H1 (cell line): Measurements from ENCODE around the gene ERO1A. TPM values are rescaled to one million over a fixed set of nuclear protein-coding genes. Genes with fewer than 3 reads are reported as not detected.
"Not testable (repeated sequence)": the region's sequence is repeated elsewhere in the genome, so short reads cannot be mapped to it uniquely, and the experiment has no call there.

Source experiments
- CTCF ChIA-PET: fragments of 300-600 bp; sonication (Branson Sonifier 250); formaldehyde crosslinking; loops from one replicate; lab custom pipeline; 2021; ENCODE audit not compliant: partially characterized antibody; lab: Charles Lee
- POLR2A ChIA-PET: fragments of 300-600 bp; sonication (Branson Sonifier 250); formaldehyde crosslinking; loops from one replicate; lab custom pipeline; 2021; ENCODE audit warnings: inconsistent platforms; ENCODE audit not compliant: partially characterized antibody; lab: Charles Lee
- DNase-seq, 2 experiments: peaks; one replicate each; pipeline versions ENCODE4 v3.0.0 to v3.0.0-alpha.2; 2010 to 2022; ENCODE audit warnings: low spot score in 2 of 2, low read depth in 1 of 2, mixed read lengths in 1 of 2
- FAIRE-seq: peaks from 2 replicates; lab custom pipeline; 2011; peaks lifted over from hg19 to GRCh38; lab: Jason Lieb, UNC
- H2AFZ ChIP-seq: 2 replicates; pipeline ENCODE4 v1.8.1; 2012; ENCODE audit warnings: low read length, inconsistent platforms
- H2AK5ac ChIP-seq: 2 replicates; pipeline ENCODE4 v1.6.1; 2013; ENCODE audit warnings: low read depth, low read length
- H2BK120ac ChIP-seq: replicated peaks from 2 replicates; pipeline ENCODE3; 2013; ENCODE audit warnings: low read depth, low read length, inconsistent platforms
- H2BK12ac ChIP-seq: 2 replicates; pipeline ENCODE4 v1.6.1; 2013; ENCODE audit warnings: low read depth, low read length
- H2BK15ac ChIP-seq: 2 replicates; pipeline ENCODE4 v1.6.1; 2013; ENCODE audit warnings: low read length
- H2BK20ac ChIP-seq: 2 replicates; pipeline ENCODE4 v1.6.1; 2013; ENCODE audit warnings: low read length
- H2BK5ac ChIP-seq: 2 replicates; pipeline ENCODE4 v1.6.1; 2013; ENCODE audit warnings: low read depth, low read length
- H3K14ac ChIP-seq: 2 replicates; pipeline ENCODE4 v1.6.1; 2013; ENCODE audit warnings: inconsistent platforms; ENCODE audit not compliant: insufficient read length
- H3K18ac ChIP-seq: 2 replicates; pipeline ENCODE4 v1.6.1; 2013; ENCODE audit warnings: low read length; ENCODE audit errors: extremely low read depth
- H3K23ac ChIP-seq: 2 replicates; pipeline ENCODE4 v1.6.1; 2013; ENCODE audit warnings: inconsistent platforms; ENCODE audit not compliant: insufficient read length
- H3K23me2 ChIP-seq: 2 replicates; pipeline ENCODE4 v1.6.1; 2013; ENCODE audit warnings: low read depth, low read length
- H3K27ac ChIP-seq: 2 replicates; pipeline ENCODE4 v1.6.1; 2011; ENCODE audit warnings: low read depth, low read length, inconsistent platforms
- H3K27me3 ChIP-seq, 4 experiments: replicated peaks in 1 of 4; 1 replicate in 1 of 4; 2 replicates in 3 of 4; pipeline versions ENCODE4 v1.6.1 to v1.8.1; 2011 to 2013; ENCODE audit warnings: low read length in 3 of 4, mild to moderate bottlenecking in 3 of 4, inconsistent platforms in 2 of 4, mixed read lengths in 2 of 4, moderate library complexity in 1 of 4; ENCODE audit not compliant: control insufficient read depth in 3 of 4, insufficient read depth in 3 of 4; ENCODE audit errors: extremely low read depth in 1 of 4
- H3K36me3 ChIP-seq, 4 experiments: 2 replicates each; pipeline versions ENCODE4 v1.6.1 to v1.8.1; 2011 to 2013; ENCODE audit warnings: mild to moderate bottlenecking in 4 of 4, low read length in 3 of 4, moderate library complexity in 2 of 4, control low read depth in 1 of 4, inconsistent platforms in 1 of 4; ENCODE audit not compliant: insufficient read depth in 4 of 4, control insufficient read depth in 2 of 4
- H3K4ac ChIP-seq: replicated peaks from 2 replicates; pipeline ENCODE3; 2013; ENCODE audit warnings: low read length, low read depth, mixed read lengths, inconsistent platforms; ENCODE audit not compliant: insufficient read length
- H3K4me1 ChIP-seq, 4 experiments: replicated peaks in 1 of 4; 1 replicate in 1 of 4; 2 replicates in 3 of 4; pipeline versions ENCODE4 v1.6.1 to v1.8.1; 2011 to 2013; ENCODE audit warnings: low read length in 3 of 4, inconsistent platforms in 2 of 4, mixed read lengths in 1 of 4; ENCODE audit not compliant: insufficient read depth in 4 of 4, control insufficient read depth in 3 of 4
- H3K4me2 ChIP-seq, 2 experiments: 2 replicates each; pipeline versions ENCODE4 v1.6.1 to v1.8.1; 2011 to 2013; ENCODE audit warnings: low read depth in 2 of 2, low read length in 2 of 2, control low read depth in 1 of 2, inconsistent platforms in 1 of 2, mild to moderate bottlenecking in 1 of 2; ENCODE audit not compliant: insufficient read depth in 1 of 2
- H3K4me3 ChIP-seq, 4 experiments: fragments of 200-600, 300-600 bp in 1 of 4; sonication (generic), shearing (Covaris generic), sonication (Bioruptor Twin) in 1 of 4; 2 replicates each; pipeline versions ENCODE4 v1.5.1 to v1.8.1; 2011 to 2016; ENCODE audit warnings: low read length in 4 of 4, low read depth in 3 of 4, control low read depth in 2 of 4, inconsistent platforms in 2 of 4, mild to moderate bottlenecking in 2 of 4, mixed read lengths in 1 of 4, moderate library complexity in 1 of 4; ENCODE audit not compliant: insufficient read depth in 2 of 4; ENCODE audit errors: extremely low read depth in 1 of 4
- H3K56ac ChIP-seq: replicated peaks from 2 replicates; pipeline ENCODE3; 2013; ENCODE audit warnings: low read depth, mild to moderate bottlenecking, mixed read lengths, low read length, inconsistent platforms; ENCODE audit not compliant: insufficient read length
- H3K79me1 ChIP-seq: 2 replicates; pipeline ENCODE4 v1.6.1; 2013; ENCODE audit warnings: low read depth, low read length, control low read depth
- H3K79me2 ChIP-seq, 2 experiments: 2 replicates each; pipeline versions ENCODE4 v1.6.1 to v1.8.1; 2012 to 2013; ENCODE audit warnings: low read length in 2 of 2, mild to moderate bottlenecking in 2 of 2, inconsistent platforms in 1 of 2; ENCODE audit not compliant: insufficient read depth in 2 of 2, control insufficient read depth in 1 of 2
- H3K9ac ChIP-seq, 4 experiments: replicated peaks in 1 of 4; 1 replicate in 1 of 4; 2 replicates in 3 of 4; pipeline versions ENCODE4 v1.6.1 to v1.8.1; 2011 to 2013; ENCODE audit warnings: low read depth in 3 of 4, low read length in 3 of 4, control low read depth in 2 of 4, mild to moderate bottlenecking in 2 of 4, moderate library complexity in 2 of 4, inconsistent platforms in 1 of 4; ENCODE audit errors: extremely low read depth in 1 of 4
- H3K9me3 ChIP-seq, 2 experiments: 2 replicates each; pipeline versions ENCODE4 v1.6.1 to v1.8.1; 2012 to 2013; ENCODE audit warnings: mild to moderate bottlenecking in 2 of 2, moderate library complexity in 2 of 2, control low read depth in 1 of 2, inconsistent platforms in 1 of 2, low read depth in 1 of 2, low read length in 1 of 2, mixed read lengths in 1 of 2; ENCODE audit not compliant: insufficient read depth in 2 of 2
- H4K20me1 ChIP-seq, 2 experiments: replicated peaks in 1 of 2; 2 replicates each; pipeline versions ENCODE3 to v1.8.1; 2011 to 2013; ENCODE audit warnings: inconsistent platforms in 2 of 2, low read length in 2 of 2, mild to moderate bottlenecking in 1 of 2; ENCODE audit not compliant: insufficient read depth in 2 of 2, control insufficient read depth in 1 of 2
- H4K5ac ChIP-seq: 2 replicates; pipeline ENCODE4 v1.6.1; 2013; ENCODE audit warnings: low read length, low read depth, mixed read lengths, inconsistent platforms; ENCODE audit not compliant: insufficient read length
- H4K8ac ChIP-seq: 2 replicates; pipeline ENCODE4 v1.8.0; 2013; ENCODE audit warnings: mild to moderate bottlenecking, moderate library complexity, low read length, inconsistent platforms; ENCODE audit not compliant: insufficient read depth; ENCODE audit errors: extremely low read depth
- H4K91ac ChIP-seq: replicated peaks from 2 replicates; pipeline ENCODE3; 2013; ENCODE audit warnings: low read length, mixed read lengths, inconsistent platforms; ENCODE audit not compliant: insufficient read length
- WGBS, 2 experiments: shearing (Covaris generic) in 1 of 2; methylation state at CpG; one replicate each; pipeline versions ENCODE4 v1.1.6 to v1.1.7; 2013 to 2015; ENCODE audit warnings: low lambda C conversion rate in 2 of 2, mixed read lengths in 2 of 2, inconsistent platforms in 1 of 2, low coverage in 1 of 2, missing lambda C conversion rate in 1 of 2; ENCODE audit not compliant: insufficient replicate concordance in 2 of 2, insufficient coverage in 1 of 2, insufficient read length in 1 of 2; ENCODE audit errors: extremely low coverage in 1 of 2, missing lambda C conversion rate in 1 of 2; 5-methylcytosine and 5-hydroxymethylcytosine counted together
- polyA plus RNA-seq, 7 experiments: library from polyadenylated mRNA; depleted of rRNA in 3 of 7; stranded (reverse) in 5 of 7; unstranded in 2 of 7; fragments of >200 nt in 5 of 7; fragments of 200-250 nt in 2 of 7; gene quantifications; 1 replicate in 5 of 7; 2 replicates in 1 of 7; 4 replicates in 1 of 7; pipeline versions ENCODE4 v1.2.1 to v1.2.3, GENCODE V29; 2011 to 2013; ENCODE audit warnings: missing spikeins in 2 of 7, mixed read lengths in 2 of 7
- total RNA-seq: library from RNA; stranded (reverse); fragmentation: NEBNext Ultra II Directional; extraction: Animal tissue kit (Norgen Biotek cat#: 25700); gene quantifications from 2 replicates; pipeline ENCODE4 v1.2.1, GENCODE V29; 2021

Gene ERO1A
- total and polyA plus RNA-seq, 2 of the 8 experiments (the other 6 are each of a cell fraction or from before 2014, with no cell fraction given), result 15.7 to 42.0 TPM

- H3K27ac ChIP-seq, H2BK12ac ChIP-seq, H2AK5ac ChIP-seq, H4K5ac ChIP-seq, H3K56ac ChIP-seq, FAIRE-seq, H2BK20ac ChIP-seq, H3K27me3 ChIP-seq, H2BK120ac ChIP-seq, H3K23ac ChIP-seq, H3K4me1 ChIP-seq, H3K4ac ChIP-seq, H4K91ac ChIP-seq, DNase-seq, H3K14ac ChIP-seq, H2BK15ac ChIP-seq, H4K20me1 ChIP-seq, H2BK5ac ChIP-seq, H3K18ac ChIP-seq, H3K9me3 ChIP-seq, H4K8ac ChIP-seq, H3K23me2 ChIP-seq, H2AFZ ChIP-seq, H3K9ac ChIP-seq, H3K79me1 ChIP-seq: not testable (repeated sequence)
- CTCF ChIA-PET, result interaction anchor here (1.2 to 1.6 kb wide), 3 partner anchors 12 to 19 kb away, joined by 3 to 5 read pairs (median 5); no protein-coding TSS in a partner anchor
- H3K79me2 ChIP-seq, result peaks cover 0 to 27% of the 10 kb centered on the region in 2 experiments; a peak in 2 of 4 replicates
- H3K36me3 ChIP-seq, result peaks cover 9 to 38% (median 19%) of the 10 kb centered on the region in 4 experiments
- 88% methylated on average over 15 of the region's 15 CpGs; no CpG with 5 or more reads in 1 of the 2 experiments for WGBS, 2 experiments
- H3K4me2 ChIP-seq, result peak overlapping the region; percentile 38 to 62; a peak in 1 of 4 replicates
- POLR2A ChIA-PET, result interaction anchor here (1.1 to 3.1 kb wide), 6 partner anchors 9 to 618 kb away, joined by 3 to 12 read pairs (median 11); partner anchors contain the start of gene PSMC6
- H3K4me3 ChIP-seq, result peak overlapping the region in 1 of 4 experiments; percentile 59; a peak in 2 of 8 replicates
Observed at GRCh38 chr14:52729035-52729434, 33.7 kb upstream of the ERO1A start.

- H3K14ac ChIP-seq, H3K4me2 ChIP-seq, H3K4me1 ChIP-seq, H3K4me3 ChIP-seq, H4K5ac ChIP-seq, H3K4ac ChIP-seq, FAIRE-seq, H2BK12ac ChIP-seq, H3K79me1 ChIP-seq, H4K91ac ChIP-seq, H2AK5ac ChIP-seq, H3K23ac ChIP-seq, H2BK15ac ChIP-seq, H4K8ac ChIP-seq, H4K20me1 ChIP-seq, H3K56ac ChIP-seq, H3K27ac ChIP-seq, DNase-seq, H3K23me2 ChIP-seq, H3K9ac ChIP-seq, H2BK20ac ChIP-seq, H2BK5ac ChIP-seq, H3K18ac ChIP-seq, H3K9me3 ChIP-seq, H3K27me3 ChIP-seq, H2BK120ac ChIP-seq, H2AFZ ChIP-seq: not testable (repeated sequence)
- ChIA-PET POLR2A (interaction anchor here (0.6 to 3.1 kb wide), 5 partner anchors 10 to 120 kb away, joined by 3 to 12 read pairs (median 4); no protein-coding TSS in a partner anchor), CTCF (interaction anchor here (0.7 to 1.6 kb wide), 3 partner anchors 10 to 233 kb away, joined by 3 to 5 read pairs (median 4); no protein-coding TSS in a partner anchor)
- 94% methylated on average over 2 of the region's 2 CpGs; no CpG with 5 or more reads in 1 of the 2 experiments for WGBS, 2 experiments
- Histone ChIP-seq H3K79me2 (peaks cover 0 to 15% of the 10 kb centered on the region in 2 experiments; a peak in 2 of 4 replicates), H3K36me3 (peaks cover 12 to 45% (median 32%) of the 10 kb centered on the region in 4 experiments)
Observed at GRCh38 chr14:52727509-52727908, 32.2 kb upstream of the ERO1A start.
